ENCODE results near the gene CSMD2. TPM values are rescaled to one million over a fixed set of nuclear protein-coding genes. Genes with fewer than 3 reads are reported as not detected.

CSMD2 gene
- polyA plus RNA-seq, 3 donors: 0.84 to 1.3 (median 1.0) TPM

GRCh38 chr1:33820804-33821203, 344.2 kb downstream of the CSMD2 start:
- no peak for DNase-seq (ENCODE audit: extremely low read depth in 1 of 11, low read depth in 9 of 11, low spot score in 4 of 11)

DNA sequence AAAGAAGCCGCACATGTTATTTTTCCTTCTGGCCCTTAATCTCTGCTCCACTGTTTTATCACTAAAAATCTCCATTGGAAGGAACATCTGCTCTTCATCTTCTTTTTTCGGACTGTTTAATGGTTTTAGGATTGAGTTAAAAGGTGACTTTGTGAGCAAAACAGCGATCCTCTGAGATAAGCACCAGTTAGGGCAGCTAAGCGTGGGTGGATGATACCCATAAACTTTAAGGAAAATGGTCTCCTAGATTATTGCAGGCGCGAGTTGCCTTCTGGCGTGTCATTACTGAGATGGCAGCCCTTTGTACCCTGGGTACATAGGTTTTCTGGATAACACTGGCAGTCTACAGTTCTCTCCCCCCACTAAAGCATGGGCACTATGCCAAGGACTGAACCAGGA, 345.1 kb downstream of the CSMD2 start:
- no peak for DNase-seq (ENCODE audit: extremely low read depth in 1 of 11, low read depth in 9 of 11, low spot score in 4 of 11)

DNA sequence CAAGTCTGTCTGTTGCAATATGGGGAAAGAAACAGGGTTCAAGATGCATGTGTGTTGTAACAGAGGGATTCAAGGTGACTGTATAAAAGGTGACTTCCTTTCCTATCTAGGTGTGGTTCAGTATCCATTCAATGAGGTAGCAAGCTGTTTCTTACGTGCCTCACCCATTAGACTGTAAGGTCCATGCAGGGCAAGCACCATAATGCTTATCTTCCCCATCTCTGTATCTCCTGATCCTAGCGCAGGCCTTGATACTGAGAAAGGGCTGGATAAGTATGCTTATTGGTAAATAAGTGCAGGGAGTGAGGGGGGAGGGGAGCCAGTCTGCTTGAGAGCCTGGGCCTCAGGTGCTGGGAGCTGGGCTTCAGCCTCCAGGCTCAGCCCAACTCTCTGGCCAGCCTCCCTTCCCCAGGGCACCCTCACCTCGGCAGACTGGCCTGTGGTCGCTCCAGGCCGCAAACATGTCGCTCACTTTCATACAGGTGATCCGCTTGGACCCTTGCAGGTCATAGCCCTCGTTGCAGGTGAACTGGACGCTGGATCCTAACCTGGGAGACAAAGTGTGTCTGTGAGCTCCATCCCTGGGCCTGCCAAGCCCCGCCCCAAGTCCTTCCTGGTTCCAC, 345.6 kb downstream of the CSMD2 start:
- no peak for DNase-seq (ENCODE audit: extremely low read depth in 1 of 11, low read depth in 9 of 11, low spot score in 4 of 11)

- no peak for DNase-seq (ENCODE audit: extremely low read depth in 1 of 11, low read depth in 9 of 11, low spot score in 4 of 11)
Observed at GRCh38 chr1:33818071-33818470, 347.0 kb downstream of the CSMD2 start.

DNA sequence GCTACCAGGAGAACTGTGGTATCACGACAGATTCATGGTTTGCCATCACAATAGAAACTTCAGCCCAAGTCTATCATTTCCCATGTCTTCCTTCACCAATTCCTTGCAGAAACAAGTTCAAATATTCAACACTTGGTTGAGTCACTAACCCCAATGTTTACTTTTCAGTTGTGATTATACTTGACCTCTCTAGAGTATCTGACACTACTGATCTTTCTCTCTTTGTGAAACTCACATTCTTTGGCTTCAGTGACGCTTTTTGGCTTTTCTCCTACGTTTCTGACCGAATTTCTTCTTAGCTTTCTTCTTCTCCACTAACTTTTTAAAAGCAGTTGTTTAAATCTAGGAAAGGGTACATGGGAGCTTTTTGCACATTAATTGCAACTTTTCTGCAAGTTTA, 350.0 kb downstream of the CSMD2 start:
- DNase-seq (ENCODE audit: extremely low read depth in 1 of 11, low read depth in 9 of 11, low spot score in 4 of 11): no peak

- DNase-seq (ENCODE audit: extremely low read depth in 1 of 11, low read depth in 9 of 11, low spot score in 4 of 11): no peak
Observed at GRCh38 chr1:33814166-33814565, 350.9 kb downstream of the CSMD2 start.

GRCh38 chr1:33810571-33810970, 354.5 kb downstream of the CSMD2 start:
- no peak for DNase-seq (ENCODE audit: extremely low read depth in 1 of 11, low read depth in 9 of 11, low spot score in 4 of 11)

- DNase-seq (ENCODE audit: extremely low read depth in 1 of 11, low read depth in 9 of 11, low spot score in 4 of 11): no peak
Observed at GRCh38 chr1:33805988-33806387, 359.0 kb downstream of the CSMD2 start.

DNA sequence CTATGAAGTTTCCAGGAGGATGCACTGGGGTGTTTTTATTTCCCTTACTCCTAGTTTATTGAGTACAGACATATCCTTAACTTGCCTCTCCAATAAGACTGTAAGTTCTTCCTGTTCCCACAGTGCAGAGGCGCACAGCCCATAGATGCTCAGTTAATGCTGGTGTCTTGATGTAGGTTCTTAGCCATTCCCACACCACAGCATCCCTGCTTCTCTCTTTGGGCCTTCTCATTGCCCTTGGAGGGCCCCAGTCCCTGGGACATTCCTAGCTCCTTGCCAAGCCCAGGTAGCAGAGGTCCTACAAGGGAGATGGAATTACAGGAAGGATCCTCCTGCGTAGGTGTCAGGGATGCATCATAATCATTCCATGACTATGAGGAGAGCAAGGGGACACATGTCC, 362.8 kb downstream of the CSMD2 start:
- DNase-seq (ENCODE audit: extremely low read depth in 1 of 11, low read depth in 9 of 11, low spot score in 4 of 11): no peak

GRCh38 chr1:33797849-33798248, 367.2 kb downstream of the CSMD2 start:
- DNase-seq (ENCODE audit: extremely low read depth in 1 of 11, low read depth in 9 of 11, low spot score in 4 of 11): no peak

GRCh38 chr1:33792651-33793050, 372.4 kb downstream of the CSMD2 start:
- DNase-seq (ENCODE audit: extremely low read depth in 1 of 11, low read depth in 9 of 11, low spot score in 4 of 11): no peak

DNA sequence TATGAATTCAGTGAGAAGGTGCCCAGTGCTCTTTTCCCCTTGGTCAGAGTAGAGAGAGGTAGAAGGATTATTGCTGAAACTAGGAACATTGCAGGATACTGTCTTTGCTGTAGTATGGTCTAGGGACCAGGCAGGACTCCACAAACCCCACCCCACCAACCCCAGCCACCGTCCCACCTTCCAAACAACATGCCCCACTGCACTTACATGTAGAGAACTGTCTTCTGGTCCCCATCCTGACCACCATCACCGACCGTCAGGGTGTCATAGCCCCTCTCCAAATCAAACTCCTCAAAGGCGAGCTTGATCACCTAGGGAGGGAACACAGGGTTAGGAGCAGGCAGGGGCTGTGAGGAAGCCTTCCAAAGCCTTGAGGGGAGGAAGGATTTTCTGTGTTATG, 372.8 kb downstream of the CSMD2 start:
- no peak for DNase-seq (ENCODE audit: extremely low read depth in 1 of 11, low read depth in 9 of 11, low spot score in 4 of 11)

- DNase-seq (ENCODE audit: extremely low read depth in 1 of 11, low read depth in 9 of 11, low spot score in 4 of 11): no peak
Observed at GRCh38 chr1:33791251-33791650, 373.8 kb downstream of the CSMD2 start.

- DNase-seq (ENCODE audit: extremely low read depth in 1 of 11, low read depth in 9 of 11, low spot score in 4 of 11): no peak
Observed at GRCh38 chr1:33790577-33790976, 374.5 kb downstream of the CSMD2 start.

DNA sequence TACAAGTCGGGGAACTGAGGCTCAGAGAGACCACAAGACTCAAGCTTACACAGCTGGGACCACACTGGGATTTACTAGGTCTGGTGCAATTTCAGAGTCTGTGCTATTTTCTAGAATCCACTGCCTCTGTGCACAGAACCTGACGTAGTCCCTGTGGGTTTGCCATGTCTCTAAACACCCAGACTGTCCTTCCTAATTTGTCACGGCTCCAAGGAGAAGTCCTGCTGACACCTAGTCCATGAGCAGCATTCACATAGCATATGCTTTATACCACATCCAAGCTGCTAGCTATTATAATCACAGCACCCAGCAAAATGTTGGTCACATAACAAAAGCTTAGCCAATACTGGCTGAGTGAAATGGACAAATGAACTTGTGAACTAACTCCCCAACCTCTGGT, 380.2 kb downstream of the CSMD2 start:
- DNase-seq (ENCODE audit: extremely low read depth in 1 of 11, low read depth in 9 of 11, low spot score in 4 of 11): no peak

- no peak for DNase-seq (ENCODE audit: extremely low read depth in 1 of 11, low read depth in 9 of 11, low spot score in 4 of 11)
Observed at GRCh38 chr1:33782776-33783175, 382.3 kb downstream of the CSMD2 start.

GRCh38 chr1:33781652-33782051, 383.4 kb downstream of the CSMD2 start:
- no peak for DNase-seq (ENCODE audit: extremely low read depth in 1 of 11, low read depth in 9 of 11, low spot score in 4 of 11)

GRCh38 chr1:33777337-33777736, 387.7 kb downstream of the CSMD2 start:
- DNase-seq (ENCODE audit: extremely low read depth in 1 of 11, low read depth in 9 of 11, low spot score in 4 of 11): no peak

- DNase-seq (ENCODE audit: extremely low read depth in 1 of 11, low read depth in 9 of 11, low spot score in 4 of 11): no peak
Observed at GRCh38 chr1:33768821-33769220, 396.2 kb downstream of the CSMD2 start.

DNA sequence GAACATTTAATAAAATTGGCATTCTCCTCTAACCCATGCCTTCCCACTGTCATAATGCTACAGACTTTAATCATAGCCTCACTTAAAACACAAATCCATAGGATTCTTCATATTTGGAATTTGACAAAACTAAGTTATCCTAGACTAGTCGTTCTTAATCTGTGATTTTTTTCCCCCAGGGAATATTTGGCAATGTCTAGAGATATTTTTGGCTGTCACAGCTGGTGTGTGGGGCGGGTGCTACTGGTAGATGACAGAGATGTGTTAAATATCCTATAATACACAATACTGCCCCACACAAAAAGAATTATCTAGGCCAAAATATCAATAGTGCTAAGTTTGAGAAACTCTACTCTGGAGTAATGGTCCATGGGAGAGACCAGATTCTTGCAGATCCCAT, 396.9 kb downstream of the CSMD2 start:
- no peak for DNase-seq (ENCODE audit: extremely low read depth in 1 of 11, low read depth in 9 of 11, low spot score in 4 of 11)

GRCh38 chr1:33764149-33764548, 400.9 kb downstream of the CSMD2 start:
- no peak for DNase-seq (ENCODE audit: extremely low read depth in 1 of 11, low read depth in 9 of 11, low spot score in 4 of 11)

DNA sequence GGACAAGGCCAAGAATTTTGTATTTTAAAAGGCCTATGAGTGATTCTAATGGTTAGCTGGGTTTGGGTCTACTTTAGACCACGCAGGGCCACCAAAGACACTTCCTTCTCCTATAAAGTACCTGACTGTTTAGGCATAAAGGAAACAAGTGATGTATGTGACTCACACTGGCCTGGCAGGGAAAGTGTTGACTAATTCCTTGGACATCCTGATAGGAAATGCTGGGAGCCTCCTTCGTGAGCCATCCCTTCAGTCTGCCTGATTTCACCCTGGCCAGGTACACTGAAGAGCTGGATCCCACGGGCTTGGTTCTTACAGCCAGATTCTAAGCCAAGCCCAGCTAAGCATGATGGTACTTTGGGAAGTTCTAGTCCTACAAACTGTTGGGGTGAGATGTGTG, 401.6 kb downstream of the CSMD2 start:
- no peak for DNase-seq (ENCODE audit: extremely low read depth in 1 of 11, low read depth in 9 of 11, low spot score in 4 of 11)

All from renal cortex interstitium (tissue), 11 donors.